GM12892 (cell line): ENCODE data around the gene HAND2.

Experiments used
- POLR2AphosphoS5 ChIP-seq: IDR thresholded peaks from 2 replicates; pipeline ENCODE4 v1.6.1; 2011; ENCODE audit warnings: low read depth, low read length, control low read depth
- TAF1 ChIP-seq: IDR thresholded peaks from 2 replicates; pipeline ENCODE4 v1.6.1; 2011; ENCODE audit warnings: low read depth, mild to moderate bottlenecking, control low read depth, low read length, borderline replicate concordance

- TF ChIP-seq POLR2AphosphoS5 (no peak), TAF1 (no peak)
These were observed 26.5 kb upstream of the HAND2 start for GRCh38 chr4:173556398-173557131.
